BE2C (cell line): ENCODE results near the gene SYP.

ENCODE experiments used
- DNase-seq: peaks from one replicate; pipeline ENCODE4 v3.0.0-alpha.2; 2020
- H3K27me3 ChIP-seq: fragments of 250-450 bp; sonication (Bioruptor Pico); 2 replicates; pipeline ENCODE4 v1.5.1; 2020; ENCODE audit warnings: mild to moderate bottlenecking
- H3K36me3 ChIP-seq: fragments of 250-450 bp; sonication (Bioruptor Pico); 2 replicates; pipeline ENCODE4 v1.5.1; 2020; ENCODE audit warnings: mild to moderate bottlenecking
- H3K4me1 ChIP-seq: fragments of 250-450 bp; sonication (Bioruptor Pico); 2 replicates; pipeline ENCODE4 v1.5.1; 2020
- H3K4me3 ChIP-seq: 2 replicates; pipeline ENCODE4 v1.5.1; 2011; ENCODE audit warnings: low read depth, low read length
- H3K9me3 ChIP-seq: fragments of 250-450 bp; sonication (Bioruptor Pico); 2 replicates; pipeline ENCODE4 v1.5.1; 2020
- TF ChIP-seq, protein P1 (sequence below): IDR thresholded peaks from 2 replicates; pipeline ENCODE4 v1.5.1; 2012; ENCODE audit warnings: mild to moderate bottlenecking, low read depth, low read length

The SYP gene

GRCh38 chrX:49187028-49187394 is 13.0 kb downstream of the SYP start:
- no peak overlapping the region for H3K4me3 ChIP-seq
- H3K4me1 ChIP-seq, result no peaks in the 10 kb centered on the region; the same call in 1 of the 2 replicates
- no peak for DNase-seq
- H3K9me3 ChIP-seq, result no peaks in the 10 kb centered on the region
- TF ChIP-seq, protein P1, sequence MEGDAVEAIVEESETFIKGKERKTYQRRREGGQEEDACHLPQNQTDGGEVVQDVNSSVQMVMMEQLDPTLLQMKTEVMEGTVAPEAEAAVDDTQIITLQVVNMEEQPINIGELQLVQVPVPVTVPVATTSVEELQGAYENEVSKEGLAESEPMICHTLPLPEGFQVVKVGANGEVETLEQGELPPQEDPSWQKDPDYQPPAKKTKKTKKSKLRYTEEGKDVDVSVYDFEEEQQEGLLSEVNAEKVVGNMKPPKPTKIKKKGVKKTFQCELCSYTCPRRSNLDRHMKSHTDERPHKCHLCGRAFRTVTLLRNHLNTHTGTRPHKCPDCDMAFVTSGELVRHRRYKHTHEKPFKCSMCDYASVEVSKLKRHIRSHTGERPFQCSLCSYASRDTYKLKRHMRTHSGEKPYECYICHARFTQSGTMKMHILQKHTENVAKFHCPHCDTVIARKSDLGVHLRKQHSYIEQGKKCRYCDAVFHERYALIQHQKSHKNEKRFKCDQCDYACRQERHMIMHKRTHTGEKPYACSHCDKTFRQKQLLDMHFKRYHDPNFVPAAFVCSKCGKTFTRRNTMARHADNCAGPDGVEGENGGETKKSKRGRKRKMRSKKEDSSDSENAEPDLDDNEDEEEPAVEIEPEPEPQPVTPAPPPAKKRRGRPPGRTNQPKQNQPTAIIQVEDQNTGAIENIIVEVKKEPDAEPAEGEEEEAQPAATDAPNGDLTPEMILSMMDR, result no peak
- H3K36me3 ChIP-seq, result no peaks in the 10 kb centered on the region
- no peaks in the 10 kb centered on the region for H3K27me3 ChIP-seq

GRCh38 chrX:49186125-49187027 is 13.6 kb downstream of the SYP start, which contains the start of gene PRICKLE3:
Gene PRICKLE3, minus strand, starts transcription at chrX:49186373. Its CDS starts 76 bp downstream, at chrX:49186297.
- DNase-seq, result no peak
- Histone ChIP-seq H3K9me3 (no peaks in the 10 kb centered on the region), H3K27me3 (no peaks in the 10 kb centered on the region), H3K4me3 (no peak within 1 kb of the TSS), H3K36me3 (no peaks in the 10 kb centered on the region), H3K4me1 (no peaks in the 10 kb centered on the region; the same call in 1 of the 2 replicates)
- TF ChIP-seq, protein P1, result no peak

DNA sequence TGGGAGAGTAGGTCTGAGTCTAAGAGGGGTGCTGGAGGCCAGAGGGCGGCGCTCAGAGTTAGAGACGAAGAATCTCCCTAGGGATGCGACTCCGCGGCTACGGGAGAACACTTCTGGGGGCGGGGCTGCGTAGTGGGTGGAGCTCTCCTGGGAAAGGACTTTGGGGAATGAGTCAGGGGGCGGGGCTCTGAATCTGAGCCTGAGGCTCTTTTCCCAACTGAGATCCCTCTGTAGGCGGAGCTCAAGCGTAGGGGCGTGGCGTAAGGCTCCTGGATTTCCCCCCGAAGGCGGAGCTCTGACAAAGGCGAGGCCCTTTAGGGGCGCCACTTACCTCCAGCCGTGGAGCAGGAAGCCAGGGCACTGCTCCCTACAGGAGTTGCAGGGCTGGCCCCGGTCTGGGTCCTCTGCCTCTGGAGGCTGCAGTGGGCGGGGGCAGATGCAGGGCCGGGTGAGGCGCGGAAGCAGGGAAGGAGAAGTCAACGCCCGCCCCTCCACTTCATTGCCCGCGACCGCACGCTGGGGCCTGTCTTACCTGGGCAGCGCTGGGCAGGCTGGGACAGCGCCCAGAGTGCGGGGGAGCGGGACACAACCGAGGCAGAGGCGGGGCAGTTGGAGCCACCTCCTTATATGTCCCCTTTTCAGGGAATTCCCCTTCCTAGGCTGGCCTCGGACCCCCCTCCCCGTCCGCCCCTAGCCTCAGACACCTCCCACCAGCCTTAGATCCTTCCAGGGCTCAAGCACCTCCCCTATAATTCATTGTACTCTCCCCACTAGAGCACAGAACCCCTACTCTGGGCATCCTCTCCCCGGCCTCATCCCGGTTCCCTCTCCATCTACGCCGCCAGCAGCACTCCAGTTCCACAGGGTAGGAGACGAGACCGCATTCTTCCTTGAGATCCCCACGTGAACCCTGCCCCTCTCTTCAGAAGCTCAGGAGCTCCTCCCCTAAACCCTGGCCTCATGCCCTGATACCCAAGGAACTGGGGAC is 15.4 kb downstream of the SYP start:
- peak overlapping the region; percentile 43 for H3K4me3 ChIP-seq
- DNase-seq, result peak; percentile 98
- no peaks in the 10 kb centered on the region for H3K36me3 ChIP-seq
- TF ChIP-seq, protein P1, result no peak
- H3K9me3 ChIP-seq, result no peaks in the 10 kb centered on the region
- no peaks in the 10 kb centered on the region; the same call in 1 of the 2 replicates for H3K4me1 ChIP-seq
- no peaks in the 10 kb centered on the region for H3K27me3 ChIP-seq

DNA sequence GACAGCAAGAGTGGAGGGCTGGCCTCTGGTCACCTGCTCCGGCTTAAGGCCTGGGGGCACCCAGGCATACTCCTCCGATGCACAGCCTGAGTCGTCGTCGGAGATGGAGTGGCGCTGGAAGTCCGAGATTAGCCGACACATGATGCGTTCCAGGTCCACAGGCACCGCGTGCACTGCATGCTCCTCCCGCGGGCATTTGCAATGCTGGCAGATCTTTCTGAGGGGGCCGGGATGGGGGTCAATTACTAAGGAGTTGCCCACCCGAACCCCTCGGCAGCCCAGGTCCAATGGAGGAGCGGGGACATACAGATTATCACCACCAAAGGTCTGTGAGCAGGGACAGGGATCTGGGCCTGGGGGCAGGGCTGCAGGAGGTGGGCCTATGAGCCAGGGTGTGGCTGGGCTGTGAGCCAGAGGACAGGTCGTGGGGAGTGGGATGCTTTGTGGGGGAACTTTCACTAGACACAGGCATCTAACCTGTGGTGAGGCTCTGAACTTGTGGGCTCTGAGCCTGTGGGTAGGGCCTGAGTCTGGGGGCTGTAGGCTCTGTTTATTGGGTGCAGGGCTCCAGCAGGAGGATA is 16.2 kb downstream of the SYP start:
- peak; percentile 61 for DNase-seq
- TF ChIP-seq, protein P1, result no peak
- no peaks in the 10 kb centered on the region for H3K27me3 ChIP-seq
- H3K9me3 ChIP-seq, result no peaks in the 10 kb centered on the region
- no peaks in the 10 kb centered on the region for H3K36me3 ChIP-seq
- H3K4me1 ChIP-seq, result no peaks in the 10 kb centered on the region; the same call in 1 of the 2 replicates
- peak overlapping the region; percentile 33 for H3K4me3 ChIP-seq

- no peaks in the 10 kb centered on the region; the same call in 1 of the 2 replicates for H3K4me1 ChIP-seq
- no peaks in the 10 kb centered on the region for H3K27me3 ChIP-seq
- no peak overlapping the region for H3K4me3 ChIP-seq
- no peak for DNase-seq
- no peaks in the 10 kb centered on the region; the same call in 1 of the 2 replicates for H3K36me3 ChIP-seq
- TF ChIP-seq, protein P1, result no peak
- H3K9me3 ChIP-seq, result no peaks in the 10 kb centered on the region
These were observed 20.6 kb downstream of the SYP start for GRCh38 chrX:49179358-49179757.
